Inflammatory macrophage treated with lipopolysaccharide for 4 hours (primary cell): Measurements from ENCODE around the gene BABAM1.
"Not testable (repeated sequence)": the region's sequence is repeated elsewhere in the genome, so short reads cannot be mapped to it uniquely, and the experiment has no call there.

Source experiments
- DNase-seq: peaks from one replicate; pipeline ENCODE4 v3.0.0-alpha.2; 2020

Gene BABAM1

DNA sequence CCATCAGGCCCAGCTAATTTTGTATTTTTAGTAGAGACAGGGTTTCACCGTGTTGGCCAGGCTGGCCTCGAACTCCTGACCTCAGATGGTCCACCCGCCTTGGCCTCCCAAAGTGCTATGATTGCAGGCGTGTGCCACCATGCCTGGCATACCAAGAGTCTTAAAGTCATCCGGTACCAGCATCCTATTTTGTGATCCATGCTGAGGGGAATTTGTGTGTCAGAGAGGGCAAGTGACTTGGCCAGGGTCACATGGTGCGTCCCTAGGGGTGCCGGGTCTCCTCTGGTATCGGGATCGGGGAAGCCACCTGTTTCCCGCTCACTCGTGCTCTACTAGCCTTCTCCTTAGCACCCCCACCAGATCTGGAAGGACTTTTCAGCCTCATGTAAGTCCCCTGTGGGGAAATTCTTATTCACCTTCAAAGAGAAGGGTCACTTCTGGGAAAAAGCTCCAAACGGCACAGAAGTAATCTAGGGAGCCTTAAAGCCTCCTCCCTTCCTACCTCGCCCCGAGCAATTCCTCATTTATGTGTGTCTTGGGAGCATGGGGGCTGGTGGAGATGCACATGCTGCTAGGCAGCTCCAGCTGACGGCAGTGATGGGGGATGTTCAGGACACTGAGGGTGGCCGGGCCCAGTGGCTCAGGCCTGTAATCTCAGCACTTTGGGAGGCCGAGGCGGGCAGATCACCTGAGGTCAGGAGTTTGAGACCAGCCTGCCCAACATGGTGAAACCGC, 8.4 kb downstream of the BABAM1 start:
- no peak for DNase-seq

GRCh38 chr19:17279436-17279835, 12.2 kb downstream of the BABAM1 start:
- DNase-seq, result no peak

GRCh38 chr19:17281391-17282304, 14.4 kb downstream of the BABAM1 start, which contains the start of gene ANKLE1:
ANKLE1 (plus strand) TSS chr19:17281901; CDS start chr19:17281921, 20 bp downstream.
- peak; percentile 89 for DNase-seq

DNA sequence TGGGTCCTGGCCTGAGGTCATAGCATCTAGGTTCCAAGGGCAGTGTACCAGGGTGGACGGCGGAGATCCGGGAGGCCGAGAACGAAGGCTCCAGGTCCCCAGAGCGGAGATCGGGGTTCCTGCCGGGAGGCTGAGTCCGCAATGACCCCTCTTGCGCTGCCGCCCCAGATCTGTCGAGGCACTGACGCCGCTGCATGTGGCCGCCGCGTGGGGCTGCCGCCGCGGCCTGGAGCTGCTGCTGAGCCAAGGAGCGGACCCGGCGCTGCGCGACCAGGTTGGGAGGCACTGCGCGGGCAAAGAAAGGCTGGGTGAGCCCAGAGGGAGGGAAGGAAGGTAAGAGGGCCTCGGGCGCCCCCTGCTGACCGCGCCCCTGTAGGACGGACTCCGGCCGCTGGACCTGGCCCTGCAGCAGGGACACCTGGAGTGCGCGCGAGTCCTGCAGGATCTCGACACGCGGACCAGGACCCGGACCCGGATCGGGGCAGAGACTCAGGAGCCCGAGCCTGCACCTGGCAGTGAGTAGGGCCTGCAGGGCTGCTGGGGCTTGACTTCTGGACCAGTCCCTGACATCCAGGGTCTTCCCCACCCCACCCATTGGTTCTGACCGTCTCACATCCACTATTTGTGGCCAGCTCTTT, 15.4 kb downstream of the BABAM1 start:
- peak; percentile 75 for DNase-seq

- no peak for DNase-seq
Measured at GRCh38 chr19:17283504-17283996, 16.3 kb downstream of the BABAM1 start.

- no peak for DNase-seq
Measured at GRCh38 chr19:17285415-17286135, 18.3 kb downstream of the BABAM1 start.

DNA sequence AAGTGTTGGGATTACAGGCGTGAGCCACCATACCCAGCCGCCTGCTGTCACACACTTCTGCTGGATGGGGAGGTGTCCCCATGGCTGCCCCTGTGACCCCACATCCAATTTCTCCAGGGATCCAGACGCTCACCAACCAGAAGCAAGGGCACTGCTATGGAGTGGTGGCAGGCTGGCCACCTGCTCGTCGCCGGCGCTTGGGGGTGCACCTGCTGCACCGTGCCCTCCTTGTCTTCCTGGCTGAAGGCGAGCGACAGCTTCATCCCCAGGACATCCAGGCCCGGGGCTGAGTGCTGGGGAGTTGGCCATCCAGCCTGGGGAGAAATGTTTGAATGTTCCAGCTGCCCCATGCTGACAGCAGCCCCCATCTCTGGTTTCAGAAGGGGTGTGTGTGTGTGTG, 19.0 kb downstream of the BABAM1 start:
- no peak for DNase-seq

- no peak for DNase-seq
Measured at GRCh38 chr19:17286752-17287151, 19.5 kb downstream of the BABAM1 start.

DNA sequence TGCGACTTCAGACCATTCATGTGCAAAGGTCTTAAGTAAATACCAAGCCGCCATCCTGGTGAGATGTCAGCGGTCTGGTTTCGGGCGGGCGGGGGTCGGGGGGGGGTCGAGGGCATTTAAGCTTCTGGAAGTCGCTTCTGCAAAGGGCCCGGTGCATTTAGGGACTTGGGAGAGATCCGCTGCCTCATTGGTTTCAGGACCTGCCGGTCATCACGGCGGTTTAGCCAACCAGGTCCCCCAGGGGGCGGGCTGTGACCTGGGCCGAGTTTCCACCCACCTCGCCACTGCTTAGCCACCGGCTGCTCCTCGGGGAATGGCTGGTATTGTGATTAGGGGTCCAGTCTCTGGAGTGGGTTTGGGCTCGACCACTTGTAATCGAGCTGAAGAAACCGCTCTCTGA, 22.2 kb downstream of the BABAM1 start:
- DNase-seq, result peak; percentile 81

DNA sequence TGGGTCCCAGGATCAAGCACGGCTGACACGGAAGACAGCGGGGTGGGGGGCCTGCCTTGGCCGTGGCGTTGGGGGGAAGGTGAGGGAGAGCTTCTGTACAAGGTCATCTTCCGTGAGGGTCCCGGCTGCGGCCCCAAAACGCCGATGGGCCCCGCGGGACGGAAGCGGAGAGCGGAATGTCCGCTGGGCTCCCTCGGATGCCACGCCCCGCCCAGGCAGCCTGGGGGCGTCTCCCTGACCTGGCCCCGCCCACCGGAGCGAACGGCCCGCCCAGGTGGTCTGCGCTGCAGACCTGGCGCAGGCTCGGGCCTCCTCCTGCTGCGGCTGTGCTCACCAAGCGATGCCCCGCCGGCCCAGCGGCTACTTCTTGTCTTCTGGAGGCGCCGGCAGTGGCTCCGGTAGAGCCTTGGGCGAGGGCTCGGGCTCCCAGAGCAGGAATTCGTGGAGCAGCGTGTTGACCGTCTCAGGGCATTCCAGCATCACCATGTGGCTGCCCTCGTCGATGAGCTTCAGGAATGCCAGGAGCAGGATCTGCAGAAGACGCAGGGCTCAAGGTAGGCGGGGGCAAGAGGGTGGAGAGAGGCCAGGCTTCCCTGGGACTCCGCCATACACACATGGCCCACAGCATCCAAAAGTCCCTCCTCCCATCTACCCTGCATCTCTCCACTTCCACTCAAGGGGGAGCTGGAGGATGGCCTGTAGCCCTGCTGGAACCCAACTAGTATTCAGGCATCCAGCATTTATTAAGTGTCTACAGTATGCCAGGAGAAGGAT, 25.2 kb downstream of the BABAM1 start:
- DNase-seq, result peak; percentile 85

DNA sequence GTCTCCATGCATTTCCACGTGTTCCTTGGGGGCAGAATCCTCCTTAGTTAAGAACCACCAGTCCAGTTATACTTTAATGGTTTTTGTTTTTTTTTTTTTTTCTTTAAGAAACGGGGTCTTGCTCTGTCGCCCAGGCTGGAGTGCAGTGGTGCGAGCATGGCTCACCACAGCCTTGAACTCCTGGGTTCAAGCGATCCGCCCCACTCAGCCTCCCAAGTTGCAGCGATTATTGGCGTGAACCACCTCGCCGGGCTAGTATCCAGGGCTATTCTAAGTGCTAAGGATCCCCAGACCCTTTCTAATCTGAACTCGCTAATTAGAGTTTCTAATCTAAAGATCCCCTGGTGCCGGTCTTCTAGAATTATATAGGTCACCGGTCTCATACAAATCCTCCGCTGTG, 26.4 kb downstream of the BABAM1 start:
- DNase-seq, result no peak

DNA sequence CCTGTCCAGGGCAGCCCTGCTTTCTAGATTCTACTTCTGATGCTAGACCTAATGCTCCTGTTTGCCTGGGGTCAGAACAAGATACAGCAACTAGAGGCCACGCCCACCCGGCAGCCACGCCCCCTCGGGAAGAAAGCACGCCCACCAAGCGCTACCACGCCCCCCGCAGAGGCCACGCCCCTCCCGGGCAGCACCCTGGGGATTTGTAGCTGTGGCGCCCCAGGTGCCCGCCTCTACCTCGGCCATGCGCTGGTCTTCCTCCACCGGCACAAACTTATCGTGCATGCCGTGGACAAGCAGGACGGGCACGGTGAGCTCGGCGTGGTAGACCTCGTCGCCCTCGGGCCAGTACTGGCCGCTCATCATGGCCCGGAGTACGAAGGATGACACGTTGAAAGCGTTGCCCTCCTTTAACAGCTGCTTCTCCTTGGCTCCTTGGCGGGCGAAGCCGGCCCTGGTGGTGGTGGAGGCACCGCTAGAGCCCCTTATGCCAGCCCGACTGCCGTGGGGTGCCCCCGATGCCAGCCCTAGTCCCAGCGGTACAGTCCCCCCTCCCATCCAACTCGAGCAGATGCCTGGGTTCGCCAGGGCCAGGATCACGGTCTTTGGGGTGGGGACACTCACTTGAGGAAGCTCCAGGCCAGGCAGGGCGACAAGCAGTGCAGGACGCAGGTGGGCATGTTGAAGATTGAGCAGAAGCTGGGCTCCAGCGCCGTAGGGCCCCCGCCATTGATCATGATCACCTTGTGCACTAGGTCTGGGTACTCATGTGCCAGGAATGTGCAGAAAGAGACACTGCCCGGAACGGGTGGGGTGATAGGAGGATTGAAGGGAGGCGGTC, 27.0 kb downstream of the BABAM1 start:
- peak; percentile 30 for DNase-seq

DNA sequence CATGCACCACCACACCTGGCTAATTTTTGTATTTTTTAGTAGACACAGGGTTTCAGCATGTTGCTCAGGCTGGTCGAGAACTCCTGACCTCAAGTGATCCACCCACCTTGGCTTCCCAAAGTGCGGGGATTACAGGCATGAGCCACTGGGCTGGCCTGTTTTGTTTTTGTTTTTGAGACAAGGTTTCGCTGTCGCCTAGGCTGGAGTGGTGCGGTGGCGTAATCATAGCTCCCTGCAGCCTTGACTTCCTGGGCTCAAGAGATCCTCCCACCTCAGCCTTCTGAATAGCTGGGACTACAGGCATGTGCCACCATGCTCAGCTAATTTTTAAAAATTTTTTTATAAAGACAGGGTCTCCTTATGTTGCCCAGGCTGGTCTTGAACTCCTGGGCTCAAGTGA, 28.3 kb downstream of the BABAM1 start:
- not testable (repeated sequence) for DNase-seq

DNA sequence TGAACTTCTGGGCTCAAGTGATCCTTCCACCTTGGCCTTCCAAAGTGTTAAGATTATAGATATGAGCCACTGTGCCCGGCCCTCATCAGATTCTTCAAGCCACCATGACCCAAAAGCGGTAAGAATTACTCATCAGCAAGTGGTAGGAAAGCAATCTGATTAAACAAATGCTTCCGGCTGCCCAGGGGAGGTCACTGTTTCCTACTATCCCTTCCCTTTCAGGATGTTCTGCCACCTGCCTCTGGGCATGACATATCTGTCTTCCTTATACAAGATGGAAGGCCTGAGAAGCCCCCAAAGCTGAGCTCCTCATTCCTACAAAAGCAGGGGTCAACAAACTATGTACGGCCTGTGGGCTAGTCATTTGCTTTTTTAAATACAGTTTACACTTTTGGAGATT, 29.0 kb downstream of the BABAM1 start:
- peak; percentile 20 for DNase-seq

- DNase-seq, result no peak
Measured at GRCh38 chr19:17296976-17297375, 29.7 kb downstream of the BABAM1 start.

GRCh38 chr19:17300992-17301619, 33.9 kb downstream of the BABAM1 start:
- no peak for DNase-seq

- peak; percentile 52 for DNase-seq
Measured at GRCh38 chr19:17302391-17303166, 35.3 kb downstream of the BABAM1 start.

GRCh38 chr19:17303167-17303939, 36.1 kb downstream of the BABAM1 start, which contains the start of gene ABHD8:
ABHD8 (minus strand) TSS chr19:17303425; CDS start chr19:17301616, 1,809 bp downstream.
- DNase-seq, result peak; percentile 97

DNA sequence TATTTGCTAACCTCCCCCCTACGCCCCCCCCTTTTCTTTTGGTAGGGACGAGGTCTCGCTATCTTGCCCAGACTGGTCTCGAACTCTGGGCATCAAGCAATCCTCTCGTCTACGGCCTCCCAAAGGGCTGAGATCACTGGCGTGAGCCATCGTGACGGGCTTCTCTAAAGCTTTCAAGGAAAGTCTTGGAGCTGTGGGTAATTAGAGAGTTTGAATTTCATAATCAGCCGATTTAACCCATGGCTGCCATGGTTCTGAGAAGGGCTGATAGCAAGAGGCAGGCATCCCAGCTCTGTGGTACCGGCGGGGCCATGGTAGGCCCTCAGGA, 36.7 kb downstream of the BABAM1 start:
- DNase-seq, result no peak
